ENCODE results near the gene HAVCR1.

DNA sequence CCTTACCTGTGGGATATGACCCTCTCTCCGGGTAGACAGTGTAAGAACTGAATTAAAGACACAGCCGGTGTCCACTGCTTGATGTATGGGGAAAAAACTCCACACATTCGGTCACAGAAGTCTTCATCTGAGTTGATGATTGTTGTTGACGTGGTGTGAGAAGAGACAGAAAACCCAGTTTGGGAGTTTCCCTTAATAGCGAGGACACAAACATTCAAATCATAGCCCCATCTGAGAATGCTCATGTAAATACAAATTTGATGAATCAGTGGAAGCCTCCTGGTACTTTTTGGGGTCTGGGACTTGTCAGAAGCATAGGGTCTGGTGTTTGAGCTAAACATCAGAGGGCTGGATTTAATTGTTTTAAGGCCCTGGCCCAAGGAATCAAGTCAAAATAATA, 11.0 kb downstream of the HAVCR1 start:
- TF ChIP-seq, protein P1, sequence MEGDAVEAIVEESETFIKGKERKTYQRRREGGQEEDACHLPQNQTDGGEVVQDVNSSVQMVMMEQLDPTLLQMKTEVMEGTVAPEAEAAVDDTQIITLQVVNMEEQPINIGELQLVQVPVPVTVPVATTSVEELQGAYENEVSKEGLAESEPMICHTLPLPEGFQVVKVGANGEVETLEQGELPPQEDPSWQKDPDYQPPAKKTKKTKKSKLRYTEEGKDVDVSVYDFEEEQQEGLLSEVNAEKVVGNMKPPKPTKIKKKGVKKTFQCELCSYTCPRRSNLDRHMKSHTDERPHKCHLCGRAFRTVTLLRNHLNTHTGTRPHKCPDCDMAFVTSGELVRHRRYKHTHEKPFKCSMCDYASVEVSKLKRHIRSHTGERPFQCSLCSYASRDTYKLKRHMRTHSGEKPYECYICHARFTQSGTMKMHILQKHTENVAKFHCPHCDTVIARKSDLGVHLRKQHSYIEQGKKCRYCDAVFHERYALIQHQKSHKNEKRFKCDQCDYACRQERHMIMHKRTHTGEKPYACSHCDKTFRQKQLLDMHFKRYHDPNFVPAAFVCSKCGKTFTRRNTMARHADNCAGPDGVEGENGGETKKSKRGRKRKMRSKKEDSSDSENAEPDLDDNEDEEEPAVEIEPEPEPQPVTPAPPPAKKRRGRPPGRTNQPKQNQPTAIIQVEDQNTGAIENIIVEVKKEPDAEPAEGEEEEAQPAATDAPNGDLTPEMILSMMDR (IDR thresholded peaks at IDR 0.05): no peak
- TF ChIP-seq POLR2A (IDR thresholded peaks at IDR 0.05): no peak
